Osteoblast (primary cell): ENCODE measurements around the gene SEMG1. TPM values are rescaled to one million over a fixed set of nuclear protein-coding genes. Genes with fewer than 3 reads are reported as not detected.

Experiments
- DNase-seq: peaks from one replicate; pipeline ENCODE4 v3.0.0; 2011; ENCODE audit warnings: low spot score, mixed read lengths; ENCODE audit not compliant: insufficient read length; ENCODE audit errors: missing footprints
- H2AFZ ChIP-seq: 2 replicates; pipeline ENCODE4 v1.6.0; 2011; ENCODE audit warnings: mild to moderate bottlenecking, low read length
- H3K27ac ChIP-seq: 2 replicates; pipeline ENCODE4 v1.5.1; 2011; ENCODE audit warnings: mild to moderate bottlenecking, low read depth, low read length, moderate library complexity
- H3K27me3 ChIP-seq: 2 replicates; pipeline ENCODE4 v1.6.0; 2012; ENCODE audit warnings: mild to moderate bottlenecking, control low read depth, inconsistent platforms, low read length, moderate library complexity; ENCODE audit not compliant: insufficient read depth
- H3K36me3 ChIP-seq: 2 replicates; pipeline ENCODE4 v1.5.1; 2011; ENCODE audit warnings: mild to moderate bottlenecking, low read length, control low read depth, moderate library complexity; ENCODE audit not compliant: insufficient read depth
- H3K4me1 ChIP-seq: 2 replicates; pipeline ENCODE4 v1.5.1; 2011; ENCODE audit warnings: mild to moderate bottlenecking, low read length, control low read depth, moderate library complexity; ENCODE audit not compliant: insufficient read depth
- H3K4me2 ChIP-seq: 2 replicates; pipeline ENCODE4 v1.6.0; 2011; ENCODE audit warnings: mild to moderate bottlenecking, low read length; ENCODE audit not compliant: insufficient read depth
- H3K4me3 ChIP-seq: fragments of 200-600 bp; sonication (generic); 3 replicates; pipeline ENCODE4 v1.5.1; 2012; ENCODE audit warnings: mild to moderate bottlenecking, low read length, inconsistent platforms; ENCODE audit not compliant: insufficient read depth
- H3K79me2 ChIP-seq: 2 replicates; pipeline ENCODE4 v1.6.0; 2012; ENCODE audit warnings: mild to moderate bottlenecking, low read length, control low read depth, inconsistent platforms; ENCODE audit not compliant: insufficient read depth
- H3K9me3 ChIP-seq: 2 replicates; pipeline ENCODE4 v1.5.1; 2011; ENCODE audit warnings: low read depth, low read length, control low read depth
- H4K20me1 ChIP-seq: 2 replicates; pipeline ENCODE4 v1.6.0; 2012; ENCODE audit warnings: mild to moderate bottlenecking, low read length, control low read depth; ENCODE audit not compliant: insufficient read depth
- CTCF ChIP-seq: IDR thresholded peaks from 2 replicates; pipeline ENCODE4 v1.5.1; 2011; ENCODE audit warnings: mild to moderate bottlenecking, low read depth, low read length, moderate library complexity; ENCODE audit errors: extremely low read depth
- total RNA-seq: library from RNA; depleted of rRNA; stranded (reverse); fragments of >200 nt; gene quantifications from 2 replicates; pipeline ENCODE4 v1.2.3, GENCODE V29; 2012

The SEMG1 gene
- total RNA-seq, 1 donor = not detected

GRCh38 chr20:45189861-45190260, 17.0 kb upstream of the SEMG1 start:
- no peak overlapping the region for H3K4me2 ChIP-seq
- H3K27me3 ChIP-seq = no peaks in the 10 kb centered on the region
- no peak overlapping the region for H2AFZ ChIP-seq
- TF ChIP-seq CTCF = no peak
- H3K36me3 ChIP-seq = no peaks in the 10 kb centered on the region
- H3K79me2 ChIP-seq = no peaks in the 10 kb centered on the region
- no peak overlapping the region for H3K4me3 ChIP-seq
- DNase-seq = no peak
- H3K4me1 ChIP-seq = no peaks in the 10 kb centered on the region
- H4K20me1 ChIP-seq = no peaks in the 10 kb centered on the region
- H3K9me3 ChIP-seq = no peaks in the 10 kb centered on the region
- H3K27ac ChIP-seq = no peak overlapping the region

- H3K27me3 ChIP-seq = no peaks in the 10 kb centered on the region
- H2AFZ ChIP-seq = no peak overlapping the region
- H3K4me1 ChIP-seq = no peaks in the 10 kb centered on the region
- no peak overlapping the region for H3K4me2 ChIP-seq
- no peaks in the 10 kb centered on the region for H3K79me2 ChIP-seq
- H3K9me3 ChIP-seq = no peaks in the 10 kb centered on the region
- no peak overlapping the region for H3K4me3 ChIP-seq
- DNase-seq = no peak
- H4K20me1 ChIP-seq = no peaks in the 10 kb centered on the region
- no peaks in the 10 kb centered on the region for H3K36me3 ChIP-seq
- TF ChIP-seq CTCF = no peak
- no peak overlapping the region for H3K27ac ChIP-seq
Observed at GRCh38 chr20:45191926-45192325, 14.9 kb upstream of the SEMG1 start.

- Histone ChIP-seq H4K20me1 (no peaks in the 10 kb centered on the region), H2AFZ (no peak overlapping the region), H3K27me3 (peaks cover 5% of the 10 kb centered on the region), H3K36me3 (no peaks in the 10 kb centered on the region), H3K4me3 (no peak overlapping the region), H3K4me1 (no peaks in the 10 kb centered on the region), H3K79me2 (no peaks in the 10 kb centered on the region), H3K27ac (no peak overlapping the region), H3K4me2 (no peak overlapping the region), H3K9me3 (no peaks in the 10 kb centered on the region)
- no peak for TF ChIP-seq CTCF
- no peak for DNase-seq
Observed at GRCh38 chr20:45193331-45193730, 13.5 kb upstream of the SEMG1 start.

- no peak for DNase-seq
- Histone ChIP-seq H3K79me2 (no peaks in the 10 kb centered on the region), H3K4me2 (no peak overlapping the region), H3K27me3 (peaks cover 21% of the 10 kb centered on the region), H3K27ac (no peak overlapping the region), H3K9me3 (no peaks in the 10 kb centered on the region), H3K4me3 (no peak overlapping the region), H2AFZ (no peak overlapping the region), H3K4me1 (no peaks in the 10 kb centered on the region), H4K20me1 (no peaks in the 10 kb centered on the region), H3K36me3 (no peaks in the 10 kb centered on the region)
- TF ChIP-seq CTCF = no peak
Observed at GRCh38 chr20:45209924-45210323, 3.1 kb downstream of the SEMG1 start.
